DND-41 (cell line): ENCODE measurements around the gene SDR9C7.

Experiments used
- CTCF ChIP-seq: IDR thresholded peaks from 2 replicates; pipeline ENCODE4 v1.5.1; 2012; ENCODE audit warnings: borderline replicate concordance, low read length, moderate library complexity, mild to moderate bottlenecking; ENCODE audit not compliant: poor library complexity, severe bottlenecking; ENCODE audit errors: extremely low read depth
- EZH2 ChIP-seq: IDR thresholded peaks from 3 replicates; pipeline ENCODE4 v1.6.1; 2012; ENCODE audit warnings: borderline replicate concordance, low read depth, mild to moderate bottlenecking, moderate library complexity, low read length, inconsistent platforms; ENCODE audit not compliant: severe bottlenecking

DNA sequence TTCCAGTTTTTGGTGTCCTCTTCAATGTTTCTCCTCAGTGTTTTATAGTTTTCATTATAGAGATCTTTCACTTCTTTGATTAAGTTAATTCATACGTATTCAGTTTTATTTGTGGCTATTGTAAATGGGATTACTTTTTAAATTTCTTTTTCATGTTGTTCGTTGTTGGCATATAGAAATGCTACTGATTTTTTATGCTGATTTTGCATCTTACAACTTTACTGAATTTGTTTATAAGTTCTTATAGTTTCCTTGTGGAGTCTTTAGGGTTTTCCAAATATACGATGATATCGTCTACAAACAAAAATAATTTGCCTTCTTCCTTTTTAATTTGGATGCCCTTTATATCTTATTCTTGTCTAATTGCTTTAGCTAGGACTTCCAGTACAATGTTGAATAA is 9.7 kb upstream of the SDR9C7 start:
- TF ChIP-seq EZH2, result no peak
- no peak for TF ChIP-seq CTCF
